RWPE1 (cell line): ENCODE measurements around the gene UGT3A2.

ENCODE experiments used
- CTCF ChIA-PET: fragments of 350-600 bp; sonication (Branson Sonifier 250); formaldehyde crosslinking; extraction: SDS; loops from one replicate; lab custom pipeline; 2021; lab: Yijun Ruan, JAX
- POLR2A ChIA-PET: fragments of 400-600 bp; formaldehyde crosslinking; extraction: SDS; loops from one replicate; lab custom pipeline; 2020; ENCODE audit warnings: antibody characterized with exemption; ENCODE audit not compliant: low non-redundant PET; lab: Yijun Ruan, JAX
- DNase-seq: peaks from one replicate; pipeline ENCODE4 v3.0.0; 2012; ENCODE audit warnings: low spot score
- H3K27ac ChIP-seq: fragments of 450-650 bp; 2 replicates; pipeline ENCODE4 v1.5.1; 2017
- TF ChIP-seq, protein P1 (sequence below): fragments of 450-650 bp; conservative IDR thresholded peaks from 2 replicates; pipeline ENCODE4 v1.5.1; 2017; ENCODE audit warnings: low read depth, mild to moderate bottlenecking

The UGT3A2 gene, protein sequence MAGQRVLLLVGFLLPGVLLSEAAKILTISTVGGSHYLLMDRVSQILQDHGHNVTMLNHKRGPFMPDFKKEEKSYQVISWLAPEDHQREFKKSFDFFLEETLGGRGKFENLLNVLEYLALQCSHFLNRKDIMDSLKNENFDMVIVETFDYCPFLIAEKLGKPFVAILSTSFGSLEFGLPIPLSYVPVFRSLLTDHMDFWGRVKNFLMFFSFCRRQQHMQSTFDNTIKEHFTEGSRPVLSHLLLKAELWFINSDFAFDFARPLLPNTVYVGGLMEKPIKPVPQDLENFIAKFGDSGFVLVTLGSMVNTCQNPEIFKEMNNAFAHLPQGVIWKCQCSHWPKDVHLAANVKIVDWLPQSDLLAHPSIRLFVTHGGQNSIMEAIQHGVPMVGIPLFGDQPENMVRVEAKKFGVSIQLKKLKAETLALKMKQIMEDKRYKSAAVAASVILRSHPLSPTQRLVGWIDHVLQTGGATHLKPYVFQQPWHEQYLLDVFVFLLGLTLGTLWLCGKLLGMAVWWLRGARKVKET

DNA sequence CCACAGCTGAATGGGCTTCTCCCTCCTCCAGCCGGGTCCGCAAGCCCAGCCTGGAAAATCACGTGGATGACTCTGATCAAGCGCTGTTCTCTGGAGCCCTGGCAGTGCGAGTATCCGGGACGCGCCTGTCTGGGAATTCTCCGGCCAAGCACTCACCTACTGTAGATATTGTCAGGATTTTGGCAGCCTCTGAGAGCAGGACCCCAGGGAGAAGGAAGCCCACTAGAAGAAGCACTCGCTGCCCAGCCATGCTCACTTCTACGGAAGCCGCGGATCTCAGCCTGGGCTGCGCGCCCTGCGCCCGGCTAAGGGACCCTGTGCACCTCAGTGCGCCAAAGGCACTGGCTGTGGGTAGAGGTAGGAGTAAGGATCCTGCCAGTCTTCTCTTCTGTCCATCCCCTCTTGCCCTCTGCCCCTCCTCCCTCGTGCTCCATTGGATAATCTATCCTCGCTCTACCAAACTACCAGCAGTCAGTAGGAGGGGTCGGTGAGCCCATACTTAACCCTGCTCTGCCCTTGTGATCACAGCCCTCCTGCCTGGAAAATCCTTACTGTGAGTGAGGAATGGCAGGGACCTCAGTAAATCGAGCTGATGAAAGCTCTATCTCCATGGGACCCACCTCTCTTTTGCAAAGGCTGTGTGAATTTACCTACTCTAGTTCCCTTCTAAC is at the start of gene UGT3A2:
UGT3A2 (minus strand) TSS at position 343 of the 671 bp plus-strand sequence; CDS start at position 250, 93 bp downstream.
- no peak for DNase-seq
- ChIA-PET POLR2A (no interaction called here), CTCF (interaction anchor here (0.7 kb wide), 1 partner anchor 94 kb away, joined by 3 read pairs; no protein-coding TSS in a partner anchor)
- no peak within 1 kb of the TSS for H3K27ac ChIP-seq
- TF ChIP-seq, protein P1, sequence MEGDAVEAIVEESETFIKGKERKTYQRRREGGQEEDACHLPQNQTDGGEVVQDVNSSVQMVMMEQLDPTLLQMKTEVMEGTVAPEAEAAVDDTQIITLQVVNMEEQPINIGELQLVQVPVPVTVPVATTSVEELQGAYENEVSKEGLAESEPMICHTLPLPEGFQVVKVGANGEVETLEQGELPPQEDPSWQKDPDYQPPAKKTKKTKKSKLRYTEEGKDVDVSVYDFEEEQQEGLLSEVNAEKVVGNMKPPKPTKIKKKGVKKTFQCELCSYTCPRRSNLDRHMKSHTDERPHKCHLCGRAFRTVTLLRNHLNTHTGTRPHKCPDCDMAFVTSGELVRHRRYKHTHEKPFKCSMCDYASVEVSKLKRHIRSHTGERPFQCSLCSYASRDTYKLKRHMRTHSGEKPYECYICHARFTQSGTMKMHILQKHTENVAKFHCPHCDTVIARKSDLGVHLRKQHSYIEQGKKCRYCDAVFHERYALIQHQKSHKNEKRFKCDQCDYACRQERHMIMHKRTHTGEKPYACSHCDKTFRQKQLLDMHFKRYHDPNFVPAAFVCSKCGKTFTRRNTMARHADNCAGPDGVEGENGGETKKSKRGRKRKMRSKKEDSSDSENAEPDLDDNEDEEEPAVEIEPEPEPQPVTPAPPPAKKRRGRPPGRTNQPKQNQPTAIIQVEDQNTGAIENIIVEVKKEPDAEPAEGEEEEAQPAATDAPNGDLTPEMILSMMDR, result no peak

DNA sequence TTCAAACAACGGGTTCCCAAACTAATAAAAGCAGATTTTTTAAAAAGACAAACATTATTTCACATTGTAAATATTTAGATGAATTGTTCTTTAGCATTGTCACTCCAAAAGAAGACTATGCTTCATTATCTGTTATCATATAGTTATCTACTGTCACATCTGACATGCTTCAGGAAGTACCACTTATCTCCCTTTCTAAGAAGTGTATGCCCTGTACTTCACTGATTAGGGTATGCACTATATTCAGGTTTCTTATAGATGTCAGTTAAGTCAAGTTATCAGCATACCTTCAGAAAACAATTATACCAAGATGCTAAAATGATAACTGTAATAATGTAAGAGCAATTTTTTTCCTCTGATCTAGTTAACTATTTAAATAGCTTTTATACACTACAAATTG is 44.6 kb upstream of the UGT3A2 start:
- ChIA-PET POLR2A (no interaction called here), CTCF (no interaction called here)
- DNase-seq, result no peak
- H3K27ac ChIP-seq, result no peak overlapping the region
- TF ChIP-seq, protein P1, result no peak

DNA sequence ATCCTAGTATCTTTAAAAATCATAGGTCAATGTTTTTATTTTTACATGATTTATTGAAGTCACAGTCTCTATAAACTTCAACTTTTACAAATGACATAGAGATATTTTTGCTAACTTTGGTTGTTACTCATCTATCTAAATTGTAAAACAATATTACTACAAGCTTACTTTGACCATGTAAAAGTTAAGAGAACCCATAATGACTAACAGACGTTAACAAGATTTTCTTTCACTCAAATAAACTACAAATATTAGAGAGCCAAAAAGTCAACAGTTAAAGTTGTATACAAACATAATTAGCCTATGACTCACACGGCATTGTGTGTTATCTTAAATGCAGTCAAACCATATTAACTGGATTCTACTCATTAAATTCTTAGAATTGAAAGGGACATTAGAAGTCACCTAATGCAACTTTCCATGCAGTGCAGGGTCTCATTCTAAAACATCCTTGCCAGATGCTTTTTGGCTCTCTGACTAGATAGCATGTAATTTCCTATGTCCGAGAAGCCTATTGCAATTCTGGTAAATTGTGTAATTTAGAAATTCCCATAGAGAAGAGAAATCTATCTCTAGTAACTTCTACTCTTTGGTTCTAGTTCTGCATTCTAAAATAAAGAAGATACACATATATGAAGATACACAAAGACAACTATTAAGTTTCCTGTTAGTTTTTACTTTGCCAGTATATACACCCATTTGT is 42.2 kb upstream of the UGT3A2 start:
- ChIA-PET CTCF (no interaction called here), POLR2A (no interaction called here)
- no peak overlapping the region for H3K27ac ChIP-seq
- DNase-seq, result no peak
- TF ChIP-seq, protein P1, result no peak

DNA sequence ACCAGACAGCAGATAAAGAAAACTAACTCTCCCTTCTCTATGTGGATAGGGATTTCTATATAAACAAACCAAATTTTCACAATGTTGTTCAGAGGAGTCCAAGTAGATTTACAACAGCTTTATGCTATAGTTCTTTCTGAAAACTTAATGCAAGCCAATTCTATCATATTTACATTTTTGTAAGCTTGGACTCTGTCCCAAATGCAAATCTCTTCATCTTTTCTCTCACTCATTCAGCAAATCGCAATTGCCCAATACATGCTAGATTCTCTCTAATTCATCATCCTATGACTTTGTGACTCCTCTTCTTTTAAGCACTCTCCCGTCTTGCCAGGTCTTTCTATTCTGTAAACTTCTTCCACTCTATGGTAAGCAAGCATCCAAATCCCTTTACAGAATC is 39.1 kb upstream of the UGT3A2 start:
- TF ChIP-seq, protein P1, result no peak
- CTCF ChIA-PET, result no interaction called here
- POLR2A ChIA-PET, result no interaction called here
- DNase-seq, result no peak
- H3K27ac ChIP-seq, result no peak overlapping the region

DNA sequence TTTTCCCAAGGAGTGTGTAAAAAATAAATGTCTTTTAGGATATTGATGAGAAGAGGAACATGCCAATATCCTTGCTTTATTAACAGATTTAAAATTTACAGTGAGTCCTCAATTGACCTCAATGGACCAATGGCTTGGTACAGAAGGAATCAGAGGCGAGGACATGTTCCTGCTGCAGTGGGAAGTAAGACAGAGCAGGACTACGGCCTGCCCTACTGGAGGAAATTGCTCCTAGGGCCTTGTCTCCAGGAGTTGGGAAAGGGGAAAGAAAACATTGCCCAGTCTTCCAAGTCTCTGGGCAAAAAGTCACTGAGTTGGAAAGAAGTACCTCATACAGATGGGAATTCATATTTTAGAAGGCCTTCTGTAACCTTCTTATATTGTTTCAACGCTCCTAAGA is 33.1 kb upstream of the UGT3A2 start:
- ChIA-PET POLR2A (no interaction called here), CTCF (no interaction called here)
- DNase-seq, result no peak
- H3K27ac ChIP-seq, result no peak overlapping the region
- TF ChIP-seq, protein P1, result no peak

DNA sequence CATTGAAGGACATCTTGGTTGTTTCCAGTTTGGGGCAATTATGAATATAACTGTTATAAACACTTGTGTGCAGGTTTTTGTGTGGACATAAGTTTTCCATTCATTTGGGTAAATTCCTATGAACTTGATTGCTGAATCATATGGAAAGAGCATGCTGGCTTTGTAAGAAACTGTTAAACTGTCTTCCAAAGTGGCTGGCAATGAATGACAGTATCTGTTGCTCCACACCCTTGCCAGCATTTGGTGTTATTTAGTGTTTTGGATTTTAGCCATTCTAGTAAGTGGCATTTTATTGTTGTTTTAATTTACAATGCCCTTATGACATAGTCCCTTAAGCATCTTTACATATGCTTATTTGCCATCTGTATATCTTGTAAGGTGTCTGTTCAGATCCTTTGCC is 29.8 kb upstream of the UGT3A2 start:
- no peak for DNase-seq
- POLR2A ChIA-PET, result no interaction called here
- H3K27ac ChIP-seq, result no peak overlapping the region
- CTCF ChIA-PET, result no interaction called here
- TF ChIP-seq, protein P1, result no peak
